NCI-H1092 treated with DMSO at 0.1 percent for 48 hours (cell line): ENCODE measurements around the gene MALT1.
"Not testable (repeated sequence)": the region's sequence is repeated elsewhere in the genome, so short reads cannot be mapped to it uniquely, and the experiment has no call there.

Experiments
- DNase-seq: peaks from one replicate; lab custom pipeline; 2025; lab: John Stamatoyannopoulos, UW

The MALT1 gene

GRCh38 chr18:58772161-58772560 lies 100.9 kb downstream of the MALT1 start:
- DNase-seq: no peak

DNA sequence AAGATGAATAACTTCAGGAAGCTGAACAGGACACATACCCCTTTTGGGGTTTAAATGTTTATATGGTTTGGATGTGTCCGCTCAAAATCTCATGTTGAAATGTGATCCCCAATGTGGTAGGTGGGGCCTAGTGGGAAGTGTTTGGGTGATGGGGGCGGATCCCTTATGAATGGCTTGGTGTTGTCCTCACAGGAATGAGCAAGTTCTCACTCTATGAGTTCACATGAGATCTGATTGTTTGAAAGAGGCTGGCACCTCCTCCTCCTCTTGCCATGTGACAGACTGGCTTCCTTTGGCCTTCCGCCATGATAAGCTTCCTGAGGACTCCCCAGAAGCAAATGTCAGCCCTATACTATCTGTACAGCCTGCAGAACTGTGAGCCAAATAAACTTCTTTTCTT lies 104.8 kb downstream of the MALT1 start:
- no peak for DNase-seq

GRCh38 chr18:58776541-58776940 lies 105.3 kb downstream of the MALT1 start:
- not testable (repeated sequence) for DNase-seq

- DNase-seq: no peak
Measured at GRCh38 chr18:58777471-58777870, 106.2 kb downstream of the MALT1 start.

- no peak for DNase-seq
Measured at GRCh38 chr18:58779529-58779928, 108.3 kb downstream of the MALT1 start.

GRCh38 chr18:58780045-58780444 lies 108.8 kb downstream of the MALT1 start:
- no peak for DNase-seq

DNA sequence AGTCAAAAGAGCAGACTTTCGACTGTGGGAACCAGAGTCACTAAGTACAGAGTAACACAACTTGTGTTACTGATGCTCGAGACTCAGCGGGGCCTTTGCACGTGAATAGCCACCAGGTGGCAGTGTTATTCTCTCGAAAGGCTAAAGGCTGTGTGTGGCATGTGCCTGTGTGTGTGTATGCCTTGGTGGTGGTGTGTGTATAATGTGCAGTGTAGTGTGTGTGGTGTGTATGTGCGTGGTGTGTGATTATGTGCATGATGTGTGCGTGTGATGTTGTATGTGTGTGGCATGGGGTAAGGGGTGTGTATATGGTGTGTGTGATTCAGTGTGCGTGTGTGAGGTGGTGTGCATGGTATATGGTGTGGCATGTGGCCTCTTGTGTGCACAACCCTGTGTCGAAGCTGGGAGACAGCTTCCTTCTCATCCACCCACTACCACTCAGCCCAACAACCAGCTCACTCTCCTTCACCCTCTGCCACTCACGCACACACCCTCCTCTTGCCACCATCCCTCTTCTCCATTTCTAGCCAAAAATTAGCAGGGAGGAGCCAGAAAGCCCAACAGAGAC lies 110.4 kb downstream of the MALT1 start:
- peak; percentile 85 for DNase-seq

GRCh38 chr18:58784601-58785137 lies 113.4 kb downstream of the MALT1 start:
- DNase-seq: no peak

GRCh38 chr18:58785171-58785805 lies 114.0 kb downstream of the MALT1 start:
- DNase-seq: no peak

- DNase-seq: no peak
Measured at GRCh38 chr18:58785870-58786269, 114.6 kb downstream of the MALT1 start.

DNA sequence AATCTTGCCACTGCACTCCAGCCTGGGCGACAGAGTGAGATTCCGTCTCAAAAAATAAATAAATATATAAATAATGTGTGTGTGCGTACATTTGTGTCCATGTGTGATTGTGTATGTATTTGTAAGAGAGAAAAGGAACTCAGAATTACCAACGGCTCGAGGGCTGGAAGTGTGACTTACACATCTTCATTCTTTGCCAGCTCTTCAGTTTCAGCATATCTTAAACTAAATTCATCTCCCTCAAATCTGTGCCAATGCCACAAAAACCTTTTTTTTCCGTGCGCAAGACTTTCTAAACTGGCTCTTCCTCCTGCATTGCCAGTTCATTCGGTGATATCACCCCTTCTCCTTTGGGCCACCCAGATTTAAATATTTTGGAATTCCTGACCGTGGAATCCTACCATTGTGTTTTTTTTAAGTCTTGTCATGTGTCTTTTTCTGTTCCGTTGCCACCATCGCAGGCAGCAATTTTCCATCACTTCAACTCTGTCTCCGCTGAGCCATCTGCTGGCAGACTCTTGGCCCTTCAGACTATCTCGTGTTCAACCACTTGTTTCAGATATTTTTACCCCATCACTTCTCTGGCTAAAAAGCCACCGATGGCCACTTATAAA lies 116.4 kb downstream of the MALT1 start:
- no peak for DNase-seq

DNA sequence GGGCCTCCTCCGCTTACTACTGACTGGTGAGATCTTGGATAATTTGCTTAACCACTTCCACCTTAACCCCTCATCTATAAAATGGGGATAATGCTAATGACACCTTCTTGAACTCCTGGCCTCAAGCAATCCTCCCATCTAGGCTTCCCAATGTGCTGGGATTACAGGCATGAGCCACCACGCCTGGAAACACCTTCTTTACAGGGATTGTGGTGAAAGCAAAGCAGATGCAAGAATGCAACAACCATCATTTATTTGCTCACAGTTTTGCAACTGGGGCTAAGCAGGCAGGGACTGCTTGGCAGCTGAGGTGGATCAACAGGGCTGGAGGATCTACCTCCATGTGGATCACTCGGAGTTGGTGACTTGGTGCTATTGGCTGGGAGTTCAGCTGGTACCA lies 117.2 kb downstream of the MALT1 start:
- DNase-seq: no peak

DNA sequence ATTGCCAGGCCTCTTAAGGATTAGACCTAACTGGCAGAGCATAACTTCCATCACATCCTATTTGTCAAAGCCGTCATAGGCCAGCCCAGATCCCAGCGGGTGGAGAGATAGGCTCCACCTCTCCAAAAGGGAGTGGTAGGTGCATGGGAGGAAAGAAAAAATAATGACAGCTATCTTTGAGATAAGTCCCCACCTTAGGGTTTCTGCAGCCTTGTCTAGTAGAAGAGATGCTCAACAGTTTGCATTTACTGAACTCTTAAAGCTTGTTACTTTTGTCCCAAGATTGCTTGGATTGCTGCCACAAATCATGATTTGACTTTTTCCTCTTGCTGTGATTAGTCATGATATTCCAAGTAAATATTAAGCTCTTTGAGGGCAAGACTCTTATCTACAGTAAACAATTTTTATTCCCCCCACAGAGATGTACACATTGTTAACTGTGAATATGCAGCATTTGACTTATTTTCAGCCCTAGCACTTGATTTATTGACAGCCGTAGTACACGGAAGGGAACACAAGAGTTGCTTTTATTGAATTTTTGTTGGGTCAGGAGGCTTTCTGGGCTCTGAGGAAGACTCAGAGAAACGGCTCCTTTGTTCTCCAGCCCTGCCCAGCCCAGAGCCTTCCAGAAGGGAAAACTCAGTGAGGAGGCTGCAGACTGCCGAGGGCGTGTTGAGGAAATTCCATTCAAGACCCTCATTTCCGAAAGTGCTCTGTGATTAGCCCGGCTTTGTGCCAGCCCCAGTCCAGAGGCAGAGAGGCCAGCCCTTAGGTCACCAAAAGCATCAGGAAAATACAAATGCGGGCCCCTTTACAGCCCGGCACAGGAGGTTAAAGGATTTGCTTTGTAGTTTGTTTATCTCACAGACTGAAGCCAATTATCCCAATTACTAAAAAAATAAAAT lies 118.0 kb downstream of the MALT1 start:
- DNase-seq: no peak

GRCh38 chr18:58789876-58790240 lies 118.6 kb downstream of the MALT1 start:
- DNase-seq: no peak

- DNase-seq: no peak
Measured at GRCh38 chr18:58792086-58792485, 120.8 kb downstream of the MALT1 start.

DNA sequence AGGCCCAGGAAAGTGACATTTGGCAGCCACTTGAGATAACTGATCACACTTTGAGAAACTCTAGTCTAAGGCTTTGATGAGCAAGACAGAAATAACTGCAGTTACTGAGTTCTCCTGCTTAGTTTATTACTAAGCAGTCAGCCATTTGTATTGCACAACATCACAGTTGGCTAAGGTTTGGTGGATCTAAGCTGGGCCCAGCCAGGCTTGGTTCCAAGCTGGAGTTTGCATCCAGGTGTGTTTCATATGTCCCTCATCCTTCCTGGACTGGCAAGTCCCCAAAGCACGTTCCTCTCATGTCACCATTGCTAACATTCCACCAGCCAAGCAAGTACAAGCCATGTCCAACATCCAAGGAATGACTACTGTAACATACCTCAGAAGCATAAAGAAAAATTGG lies 122.1 kb downstream of the MALT1 start:
- no peak for DNase-seq

DNA sequence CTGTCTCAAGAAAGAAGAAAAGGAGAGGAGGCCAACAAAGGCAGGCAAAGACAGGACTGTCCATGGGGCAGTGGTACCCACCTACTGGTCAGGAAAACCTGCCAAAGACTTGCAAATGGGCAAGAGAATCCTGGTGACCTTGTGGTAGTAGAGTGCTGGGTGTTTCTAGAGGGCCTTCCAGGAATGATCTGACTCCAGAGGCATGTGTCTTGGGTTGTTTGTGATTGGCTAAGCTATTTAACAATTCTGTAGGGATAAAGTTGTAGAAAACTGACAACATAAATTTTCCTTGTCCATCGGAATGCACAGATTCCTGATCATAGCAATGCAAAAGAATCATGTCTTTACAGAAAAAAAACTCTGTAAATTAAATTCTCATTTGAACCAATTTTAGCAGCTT lies 125.0 kb downstream of the MALT1 start:
- no peak for DNase-seq

- no peak for DNase-seq
Measured at GRCh38 chr18:58800582-58800981, 129.3 kb downstream of the MALT1 start.

DNA sequence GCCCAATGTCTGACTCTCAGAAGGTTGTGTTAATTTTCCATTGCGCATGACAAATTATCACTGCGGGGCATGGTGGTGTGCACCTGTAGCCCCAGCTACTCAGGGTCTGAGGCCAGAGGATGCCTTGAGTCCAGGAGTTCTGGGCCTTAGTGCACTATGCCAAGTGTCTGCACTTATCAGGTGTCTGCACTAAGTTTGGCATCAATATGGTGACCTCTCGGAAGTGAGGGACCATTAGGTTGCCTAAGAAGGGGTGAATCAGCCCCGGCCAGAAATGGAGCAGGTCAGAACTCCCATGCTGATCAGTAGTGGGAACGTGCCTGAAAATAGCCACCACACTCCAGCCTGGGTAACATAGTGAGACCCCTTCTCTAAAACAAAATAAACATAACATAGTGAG lies 131.7 kb downstream of the MALT1 start:
- DNase-seq: no peak

- DNase-seq: no peak
Measured at GRCh38 chr18:58803978-58804377, 132.7 kb downstream of the MALT1 start.
